Duodenal mucosa (tissue), 2 donors: ENCODE data around the gene OSER1.

Experiments
- H3K27ac ChIP-seq: one replicate; pipeline ENCODE4 v1.7.0; 2013; ENCODE audit warnings: low read depth, low read length
- H3K27me3 ChIP-seq, 2 donors: one replicate each; pipeline ENCODE4 v1.7.0; 2013; ENCODE audit warnings: low read length in 2 of 2, control low read depth in 1 of 2; ENCODE audit not compliant: insufficient read depth in 2 of 2, control insufficient read depth in 1 of 2
- H3K36me3 ChIP-seq, 2 donors: one replicate each; pipeline ENCODE4 v1.7.0; 2013; ENCODE audit warnings: low read length in 2 of 2, control low read depth in 1 of 2; ENCODE audit not compliant: insufficient read depth in 2 of 2, control insufficient read depth in 1 of 2
- H3K4me1 ChIP-seq, 2 donors: one replicate each; pipeline ENCODE4 v1.7.0; 2013; ENCODE audit warnings: low read length in 2 of 2, control low read depth in 1 of 2; ENCODE audit not compliant: insufficient read depth in 2 of 2, control insufficient read depth in 1 of 2
- H3K4me3 ChIP-seq, 2 donors: one replicate each; pipeline ENCODE4 v1.7.0; 2013; ENCODE audit warnings: low read length in 2 of 2, low read depth in 1 of 2
- H3K9ac ChIP-seq, 2 donors: one replicate each; pipeline ENCODE4 v1.7.0; 2013; ENCODE audit warnings: low read length in 2 of 2, low read depth in 1 of 2
- H3K9me3 ChIP-seq, 2 donors: one replicate each; pipeline ENCODE4 v1.7.0; 2013; ENCODE audit warnings: low read length in 2 of 2, control low read depth in 1 of 2; ENCODE audit not compliant: control insufficient read depth in 1 of 2

OSER1 gene

GRCh38 chr20:44182863-44183262 is 27.7 kb downstream of the OSER1 start:
- Histone ChIP-seq H3K36me3 (no peaks in the 10 kb centered on the region), H3K9me3 (no peaks in the 10 kb centered on the region), H3K27ac (no peak overlapping the region), H3K27me3 (peaks cover 4 to 5% of the 10 kb centered on the region in 2 donors), H3K4me1 (peaks cover 4 to 6% of the 10 kb centered on the region in 2 donors), H3K4me3 (no peak overlapping the region), H3K9ac (no peak overlapping the region)

- no peak overlapping the region for H3K4me3 ChIP-seq
- H3K27ac ChIP-seq, result no peak overlapping the region
- H3K27me3 ChIP-seq, result peaks cover 0 to 4% of the 10 kb centered on the region in 2 donors
- H3K4me1 ChIP-seq, result peaks cover 7 to 8% of the 10 kb centered on the region in 2 donors
- H3K36me3 ChIP-seq, result no peaks in the 10 kb centered on the region
- no peaks in the 10 kb centered on the region for H3K9me3 ChIP-seq
- H3K9ac ChIP-seq, result no peak overlapping the region
Measured at GRCh38 chr20:44182135-44182765, 28.3 kb downstream of the OSER1 start.

- Histone ChIP-seq H3K27ac (no peak overlapping the region), H3K36me3 (no peaks in the 10 kb centered on the region), H3K9ac (no peak overlapping the region), H3K4me3 (no peak overlapping the region), H3K4me1 (peaks cover 7 to 12% of the 10 kb centered on the region in 2 donors), H3K9me3 (no peaks in the 10 kb centered on the region), H3K27me3 (peaks cover 0 to 4% of the 10 kb centered on the region in 2 donors)
Measured at GRCh38 chr20:44181611-44182010, 29.0 kb downstream of the OSER1 start.

GRCh38 chr20:44180814-44181213 is 29.8 kb downstream of the OSER1 start:
- Histone ChIP-seq H3K9me3 (no peaks in the 10 kb centered on the region), H3K9ac (no peak overlapping the region), H3K27me3 (peaks cover 0 to 4% of the 10 kb centered on the region in 2 donors), H3K4me1 (peaks cover 7 to 12% of the 10 kb centered on the region in 2 donors), H3K4me3 (no peak overlapping the region), H3K36me3 (no peaks in the 10 kb centered on the region), H3K27ac (no peak overlapping the region)

DNA sequence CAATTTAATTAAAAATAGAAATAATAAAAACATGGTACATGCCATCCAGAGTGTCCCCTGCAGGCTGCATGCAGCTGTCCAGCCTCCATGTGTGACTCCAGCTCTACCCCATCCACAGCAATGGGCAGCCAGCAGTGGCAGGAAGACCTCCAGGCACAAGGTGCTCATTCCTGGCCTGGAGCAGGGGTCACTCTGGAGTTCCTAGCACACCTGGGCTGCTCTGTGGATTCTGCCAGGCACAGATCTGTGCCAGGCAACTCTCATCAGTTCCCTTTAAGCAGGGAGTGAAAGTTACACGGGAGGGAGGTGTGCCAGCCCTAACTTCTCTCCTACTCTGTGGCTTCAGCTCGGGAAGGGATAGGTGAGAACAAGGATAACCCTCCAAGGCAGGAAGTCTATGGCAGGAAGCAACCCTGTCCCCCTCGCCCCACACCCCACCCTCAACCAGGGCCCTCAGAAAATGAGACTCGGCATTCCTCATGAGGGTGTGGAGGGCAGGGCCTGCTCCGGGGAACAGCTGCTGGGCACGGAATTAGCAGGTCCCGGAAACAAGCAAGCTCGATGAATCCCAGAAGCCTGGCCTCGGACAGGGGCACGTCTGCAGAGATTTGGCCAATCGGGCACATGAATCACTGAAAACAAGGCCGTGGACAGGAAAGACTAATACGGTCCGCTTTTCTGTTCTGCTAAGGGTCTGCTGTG is 33.6 kb downstream of the OSER1 start:
- peak overlapping the region; percentile 13 to 25 for H3K4me3 ChIP-seq

DNA sequence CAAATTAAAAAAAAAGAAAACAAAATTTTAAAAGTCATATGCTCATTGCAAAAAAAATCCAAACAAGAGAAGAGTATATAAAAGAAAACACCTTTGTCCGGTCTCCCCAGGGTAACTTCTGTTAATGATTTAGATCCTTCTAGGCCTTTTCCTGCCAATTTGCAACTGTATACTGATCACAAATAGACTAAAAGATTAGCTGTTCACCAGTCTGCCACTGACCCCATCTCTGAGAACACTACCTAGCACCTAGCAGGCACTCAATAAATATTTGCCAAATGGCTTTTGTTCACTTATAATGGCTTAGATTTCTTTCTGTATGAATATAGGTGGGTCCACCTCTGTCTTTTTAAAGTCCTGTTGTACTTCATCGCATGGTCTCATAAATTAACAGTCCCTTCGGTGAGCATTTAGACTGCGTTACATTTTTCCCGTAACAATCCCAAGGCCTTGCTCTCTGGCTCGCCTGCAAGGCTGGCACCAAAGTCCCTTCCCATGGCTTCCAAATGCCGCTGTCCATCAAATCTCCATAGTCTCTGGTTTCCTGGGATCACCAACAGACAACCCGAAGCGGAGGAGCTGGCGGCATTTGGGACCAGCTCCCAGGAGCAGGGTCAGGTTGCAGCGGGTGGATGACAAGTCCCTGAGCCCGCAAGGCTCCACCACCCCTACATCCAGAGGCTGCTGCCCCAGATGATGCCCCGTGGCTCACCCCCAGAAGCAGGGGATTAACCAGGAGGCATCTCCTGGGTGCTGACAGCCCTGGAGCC is 35.4 kb downstream of the OSER1 start:
- Histone ChIP-seq H3K4me1 (peaks cover 7 to 12% of the 10 kb centered on the region in 2 donors), H3K27me3 (peaks cover 7 to 9% of the 10 kb centered on the region in 2 donors), H3K36me3 (no peaks in the 10 kb centered on the region), H3K9me3 (no peaks in the 10 kb centered on the region), H3K27ac (no peak overlapping the region), H3K4me3 (no peak overlapping the region), H3K9ac (no peak overlapping the region)

More for the DNA sequence above, 33.6 kb downstream of the OSER1 start:
- Histone ChIP-seq H3K27ac (no peak overlapping the region), H3K27me3 (peaks cover under 1 to 3% of the 10 kb centered on the region in 2 donors), H3K9ac (no peak overlapping the region), H3K9me3 (no peaks in the 10 kb centered on the region), H3K36me3 (no peaks in the 10 kb centered on the region), H3K4me1 (peaks cover 7 to 12% of the 10 kb centered on the region in 2 donors)

GRCh38 chr20:44173846-44174245 is 36.7 kb downstream of the OSER1 start:
- peaks cover 7 to 12% of the 10 kb centered on the region in 2 donors for H3K4me1 ChIP-seq
- H3K9ac ChIP-seq, result no peak overlapping the region
- no peaks in the 10 kb centered on the region for H3K36me3 ChIP-seq
- H3K4me3 ChIP-seq, result no peak overlapping the region
- no peaks in the 10 kb centered on the region for H3K9me3 ChIP-seq
- H3K27me3 ChIP-seq, result peaks cover 7 to 9% of the 10 kb centered on the region in 2 donors
- no peak overlapping the region for H3K27ac ChIP-seq

DNA sequence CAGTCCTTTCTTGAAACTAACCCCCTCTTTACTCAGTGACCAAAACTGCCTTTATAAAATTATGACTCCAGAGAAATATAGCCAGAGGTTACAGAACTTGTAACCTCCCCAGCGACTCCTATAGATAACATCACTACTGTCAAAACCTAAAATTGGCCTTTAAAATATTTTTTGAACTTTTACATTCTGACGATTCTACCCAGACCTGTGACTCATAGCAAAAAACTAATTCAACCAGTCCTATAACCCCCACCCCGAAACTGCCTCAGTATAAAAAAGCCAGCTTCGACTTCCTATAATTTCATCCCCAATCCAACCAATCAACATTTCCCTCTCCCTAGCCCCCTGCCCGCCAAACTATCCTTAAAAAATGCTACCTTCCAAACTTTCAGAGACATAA is 37.5 kb downstream of the OSER1 start:
- Histone ChIP-seq H3K4me3 (no peak overlapping the region), H3K36me3 (no peaks in the 10 kb centered on the region), H3K4me1 (peaks cover 7 to 12% of the 10 kb centered on the region in 2 donors), H3K27ac (no peak overlapping the region), H3K9me3 (no peaks in the 10 kb centered on the region), H3K27me3 (peaks cover 7 to 9% of the 10 kb centered on the region in 2 donors), H3K9ac (no peak overlapping the region)

DNA sequence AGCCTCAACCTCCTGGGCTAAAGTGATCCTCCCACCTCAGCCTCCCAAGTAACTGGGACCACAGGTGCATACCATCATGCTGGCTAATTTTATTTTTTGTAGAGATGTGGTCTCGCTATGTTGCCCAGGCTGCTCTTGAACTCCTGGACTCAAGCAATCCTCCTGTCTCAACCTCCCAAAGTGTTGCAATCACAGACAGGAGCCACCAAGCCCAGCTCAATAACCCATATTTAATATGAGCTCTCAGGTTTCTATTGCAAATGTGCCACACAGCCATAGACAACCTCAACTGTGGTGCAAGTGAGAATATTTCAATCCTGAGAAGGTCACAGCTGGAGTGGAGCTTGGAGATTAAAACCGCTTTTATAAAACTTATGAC is 38.0 kb downstream of the OSER1 start:
- Histone ChIP-seq H3K36me3 (no peaks in the 10 kb centered on the region), H3K9me3 (no peaks in the 10 kb centered on the region), H3K9ac (no peak overlapping the region), H3K4me3 (no peak overlapping the region), H3K27ac (no peak overlapping the region), H3K27me3 (peaks cover 7 to 9% of the 10 kb centered on the region in 2 donors), H3K4me1 (peaks cover 3 to 8% of the 10 kb centered on the region in 2 donors)
